Smooth muscle cell (in vitro differentiated cells): Measurements from ENCODE around the gene IL10RA. TPM values are rescaled to one million over a fixed set of nuclear protein-coding genes. Genes with fewer than 3 reads are reported as not detected.

Experiments used
- DNase-seq: peaks from one replicate; lab custom pipeline; 2025; ENCODE audit not compliant: unreplicated experiment; lab: John Stamatoyannopoulos, UW
- H2AFZ ChIP-seq: fragments of 200-600 bp; sonication (generic); 2 replicates; pipeline ENCODE4 v1.6.0; 2016; ENCODE audit warnings: antibody characterized with exemption, low read depth, mild to moderate bottlenecking
- H3F3A ChIP-seq: fragments of 200-600 bp; sonication (generic); 2 replicates; pipeline ENCODE4 v1.6.0; 2017; ENCODE audit warnings: antibody characterized with exemption, low read depth
- H3K27ac ChIP-seq: fragments of 200-600 bp; sonication (generic); 2 replicates; pipeline ENCODE4 v1.5.1; 2016; ENCODE audit warnings: low read depth, mild to moderate bottlenecking
- H3K27me3 ChIP-seq: fragments of 200-600 bp; sonication (generic); 2 replicates; pipeline ENCODE4 v1.6.1; 2016; ENCODE audit warnings: low read depth, mild to moderate bottlenecking
- H3K36me3 ChIP-seq: fragments of 200-600 bp; sonication (generic); 2 replicates; pipeline ENCODE4 v1.5.1; 2016; ENCODE audit warnings: low read depth
- H3K4me1 ChIP-seq: fragments of 200-600 bp; sonication (generic); 2 replicates; pipeline ENCODE4 v1.5.1; 2016; ENCODE audit warnings: low read depth
- H3K4me2 ChIP-seq: fragments of 200-600 bp; sonication (generic); 2 replicates; pipeline ENCODE4 v1.6.0; 2016; ENCODE audit warnings: mild to moderate bottlenecking
- H3K4me3 ChIP-seq: fragments of 200-600 bp; sonication (generic); 2 replicates; pipeline ENCODE4 v1.5.1; 2016; ENCODE audit warnings: mild to moderate bottlenecking
- H3K79me2 ChIP-seq: fragments of 200-600 bp; sonication (generic); 2 replicates; pipeline ENCODE4 v1.6.0; 2016; ENCODE audit warnings: low read depth, mild to moderate bottlenecking
- H3K9ac ChIP-seq: fragments of 200-600 bp; sonication (generic); 2 replicates; pipeline ENCODE4 v1.6.0; 2016; ENCODE audit warnings: low read depth
- H3K9me3 ChIP-seq: fragments of 200-600 bp; sonication (generic); replicated peaks from 2 replicates; pipeline ENCODE4 v1.5.1; 2016; ENCODE audit warnings: low read depth
- H4K20me1 ChIP-seq: fragments of 200-600 bp; sonication (generic); 2 replicates; pipeline ENCODE4 v1.6.0; 2016; ENCODE audit warnings: low read depth
- WGBS: methylation state at CpG from one replicate; pipeline ENCODE4 v1.1.7; 2016; ENCODE audit warnings: low lambda C conversion rate; 5-methylcytosine and 5-hydroxymethylcytosine counted together
- polyA plus RNA-seq: library from polyadenylated mRNA; unstranded; fragments of >200 nt; fragmentation: Nextera tagmentation; extraction: Ambion mirVana; gene quantifications from 2 replicates; pipeline ENCODE4 v1.2.1, GENCODE V29; 2016
- total RNA-seq: library from RNA; depleted of rRNA; stranded (reverse); fragments of >200 nt; gene quantifications from 2 replicates; pipeline ENCODE4 v1.2.3, GENCODE V29; 2014
- TF ChIP-seq, protein P1 (sequence below): fragments of 200-600 bp; sonication (generic); IDR thresholded peaks from 2 replicates; pipeline ENCODE4 v1.5.1; 2017; ENCODE audit warnings: borderline replicate concordance, mild to moderate bottlenecking, antibody characterized with exemption; ENCODE audit not compliant: insufficient read depth, poor library complexity, severe bottlenecking

IL10RA gene
- total and polyA plus RNA-seq, 2 experiments from 2014 or later: 0.07 to 0.18 TPM

DNA sequence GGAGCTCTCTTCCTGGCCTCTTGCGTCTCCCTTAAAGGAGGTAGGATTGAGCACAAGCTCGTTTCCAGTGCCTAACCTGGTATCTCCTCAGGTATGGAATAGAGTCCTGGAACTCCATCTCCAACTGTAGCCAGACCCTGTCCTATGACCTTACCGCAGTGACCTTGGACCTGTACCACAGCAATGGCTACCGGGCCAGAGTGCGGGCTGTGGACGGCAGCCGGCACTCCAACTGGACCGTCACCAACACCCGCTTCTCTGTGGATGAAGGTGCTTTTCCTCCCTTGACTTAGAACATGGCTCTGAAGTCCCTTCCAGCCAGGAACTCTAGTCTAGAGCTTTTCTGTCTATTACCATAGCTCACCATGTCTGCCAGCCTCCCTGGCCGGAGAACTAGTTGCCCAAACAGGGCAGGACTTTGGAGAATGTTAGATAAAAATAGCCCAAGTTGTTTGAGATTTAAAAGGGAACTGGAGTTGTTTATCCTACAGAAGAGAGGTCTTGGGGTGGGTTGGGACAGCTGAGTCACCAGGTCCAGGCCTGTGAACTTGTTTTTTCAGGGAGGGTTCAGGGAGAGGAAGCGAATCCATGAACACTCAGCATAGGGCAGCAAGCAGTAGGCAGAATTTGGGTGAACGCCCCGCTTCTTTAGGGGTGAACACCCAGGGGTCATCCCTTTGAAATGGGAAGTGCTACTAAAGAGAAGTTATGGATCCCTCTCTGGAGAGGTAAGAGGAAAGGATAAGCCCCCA lies 3.3 kb downstream of the IL10RA start:
- TF ChIP-seq, protein P1, sequence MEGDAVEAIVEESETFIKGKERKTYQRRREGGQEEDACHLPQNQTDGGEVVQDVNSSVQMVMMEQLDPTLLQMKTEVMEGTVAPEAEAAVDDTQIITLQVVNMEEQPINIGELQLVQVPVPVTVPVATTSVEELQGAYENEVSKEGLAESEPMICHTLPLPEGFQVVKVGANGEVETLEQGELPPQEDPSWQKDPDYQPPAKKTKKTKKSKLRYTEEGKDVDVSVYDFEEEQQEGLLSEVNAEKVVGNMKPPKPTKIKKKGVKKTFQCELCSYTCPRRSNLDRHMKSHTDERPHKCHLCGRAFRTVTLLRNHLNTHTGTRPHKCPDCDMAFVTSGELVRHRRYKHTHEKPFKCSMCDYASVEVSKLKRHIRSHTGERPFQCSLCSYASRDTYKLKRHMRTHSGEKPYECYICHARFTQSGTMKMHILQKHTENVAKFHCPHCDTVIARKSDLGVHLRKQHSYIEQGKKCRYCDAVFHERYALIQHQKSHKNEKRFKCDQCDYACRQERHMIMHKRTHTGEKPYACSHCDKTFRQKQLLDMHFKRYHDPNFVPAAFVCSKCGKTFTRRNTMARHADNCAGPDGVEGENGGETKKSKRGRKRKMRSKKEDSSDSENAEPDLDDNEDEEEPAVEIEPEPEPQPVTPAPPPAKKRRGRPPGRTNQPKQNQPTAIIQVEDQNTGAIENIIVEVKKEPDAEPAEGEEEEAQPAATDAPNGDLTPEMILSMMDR: no peak
- no peak overlapping the region for H2AFZ ChIP-seq
- H3K4me2 ChIP-seq: no peak overlapping the region

DNA sequence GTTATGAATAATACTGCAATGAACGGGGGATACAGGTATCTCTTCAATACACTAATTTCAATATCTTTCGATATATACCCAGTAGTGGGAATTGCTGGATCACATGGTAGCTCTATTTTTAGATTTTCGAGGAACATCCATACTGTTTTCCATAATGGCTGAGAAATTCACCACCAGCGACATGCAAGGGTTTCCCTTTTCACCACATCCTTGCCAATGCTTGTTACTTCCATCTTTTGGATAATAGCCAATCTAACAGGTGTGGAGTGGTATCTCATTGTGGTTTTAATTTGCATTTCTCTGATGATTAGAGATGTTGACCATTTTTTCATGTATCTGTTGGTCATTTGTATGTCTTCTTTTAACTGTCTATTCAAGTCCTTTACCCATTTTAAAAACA lies 5.9 kb downstream of the IL10RA start:
- TF ChIP-seq, protein P1: no peak
- H3K9ac ChIP-seq: no peak overlapping the region
- H3K27ac ChIP-seq: no peak overlapping the region
- no peak overlapping the region for H3K4me3 ChIP-seq
- DNase-seq: no peak
- no peaks in the 10 kb centered on the region for H3K9me3 ChIP-seq
- H2AFZ ChIP-seq: no peak overlapping the region
- H3K4me1 ChIP-seq: no peaks in the 10 kb centered on the region
- H3F3A ChIP-seq: no peaks in the 10 kb centered on the region
- no peaks in the 10 kb centered on the region for H3K79me2 ChIP-seq
- peaks cover 14% of the 10 kb centered on the region for H3K27me3 ChIP-seq
- H3K4me2 ChIP-seq: no peak overlapping the region
- WGBS: 90% methylated on average over 4 of the region's 4 CpGs
- H4K20me1 ChIP-seq: no peaks in the 10 kb centered on the region
- H3K36me3 ChIP-seq: no peaks in the 10 kb centered on the region

More for the DNA sequence above, 3.3 kb downstream of the IL10RA start:
- DNase-seq: no peak
- no peaks in the 10 kb centered on the region for H3K9me3 ChIP-seq
- WGBS: 92% methylated on average over 13 of the region's 13 CpGs
- H3K27me3 ChIP-seq: peaks cover 38% of the 10 kb centered on the region
- no peak overlapping the region for H3K27ac ChIP-seq
- no peaks in the 10 kb centered on the region for H3K36me3 ChIP-seq
- H3K4me3 ChIP-seq: no peak overlapping the region
- no peaks in the 10 kb centered on the region for H4K20me1 ChIP-seq
- H3F3A ChIP-seq: no peaks in the 10 kb centered on the region
- H3K79me2 ChIP-seq: no peaks in the 10 kb centered on the region
- H3K9ac ChIP-seq: no peak overlapping the region
- no peaks in the 10 kb centered on the region for H3K4me1 ChIP-seq

DNA sequence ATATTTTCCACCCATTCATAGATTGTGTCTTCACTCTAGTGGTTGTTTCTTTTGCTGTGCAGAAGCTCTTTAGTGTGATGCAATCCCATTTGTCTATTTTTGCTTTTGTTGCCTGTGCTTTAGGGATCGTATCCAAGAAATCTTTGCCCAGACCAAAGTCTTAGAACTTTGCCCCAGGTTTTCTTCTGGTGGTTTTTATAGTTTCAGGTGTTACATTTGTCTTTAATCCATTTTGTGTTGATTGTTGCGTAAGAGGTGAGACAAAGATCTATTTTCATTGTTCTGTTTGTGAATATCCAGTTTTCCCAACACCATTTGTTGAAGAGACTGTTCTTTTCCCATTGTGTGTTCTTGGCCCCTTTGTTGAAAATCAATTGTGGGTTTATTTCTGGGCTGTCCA lies 6.4 kb downstream of the IL10RA start:
- TF ChIP-seq, protein P1: no peak
- no peaks in the 10 kb centered on the region for H3K36me3 ChIP-seq
- H3K4me2 ChIP-seq: no peak overlapping the region
- no peaks in the 10 kb centered on the region for H3K9me3 ChIP-seq
- H2AFZ ChIP-seq: no peak overlapping the region
- H3K27ac ChIP-seq: no peak overlapping the region
- peaks cover 10% of the 10 kb centered on the region for H3K27me3 ChIP-seq
- DNase-seq: no peak
- H3K9ac ChIP-seq: no peak overlapping the region
- no peaks in the 10 kb centered on the region for H3K79me2 ChIP-seq
- H3K4me3 ChIP-seq: no peak overlapping the region
- no peaks in the 10 kb centered on the region for H3K4me1 ChIP-seq
- no peaks in the 10 kb centered on the region for H3F3A ChIP-seq
- 98% methylated on average over 2 of the region's 2 CpGs for WGBS
- no peaks in the 10 kb centered on the region for H4K20me1 ChIP-seq
